A549 (cell line): ENCODE data around the gene CSTF3. TPM values are rescaled to one million over a fixed set of nuclear protein-coding genes. Genes with fewer than 3 reads are reported as not detected.

ENCODE experiments used
- ATAC-seq, 2 experiments: fragments of 200-7000 bp in 1 of 2; fragments of >200 bp in 1 of 2; cut with Nextera tagmentation in 1 of 2; cut with Tn5 transposase in 1 of 2; 3 replicates each; pipeline versions ENCODE4 v1.8.0 to v1.9.1; 2018 to 2020; ENCODE audit warnings: mild to moderate bottlenecking in 1 of 2, moderate library complexity in 1 of 2
- CTCF ChIA-PET: fragments of 300-600 bp; sonication (Branson Sonifier 250); formaldehyde crosslinking; extraction: SDS; loops from one replicate; lab custom pipeline; 2021; ENCODE audit warnings: antibody characterized with exemption, inconsistent platforms; lab: Yijun Ruan, JAX
- POLR2A ChIA-PET: fragments of 350-600 bp; formaldehyde crosslinking; extraction: SDS; loops from one replicate; lab custom pipeline; 2021; ENCODE audit warnings: antibody characterized with exemption, inconsistent platforms; lab: Yijun Ruan, JAX
- DNase-seq, 2 experiments: peaks; one replicate each; pipeline versions ENCODE4 v3.0.0 to v3.0.0-alpha.2; 2011 to 2016; ENCODE audit warnings: low read depth in 1 of 2, low spot score in 1 of 2
- FAIRE-seq: peaks from 2 replicates; lab custom pipeline; 2011; peaks lifted over from hg19 to GRCh38; lab: Jason Lieb, UNC
- H3K27ac ChIP-seq, 2 experiments: fragments of >200 bp; sonication (Bioruptor Twin); formaldehyde crosslinking; 3 replicates each; pipeline ENCODE4 v1.5.1; 2016 to 2017
- H3K4me1 ChIP-seq: fragments of >200 bp; sonication (Bioruptor Twin); formaldehyde crosslinking; 3 replicates; pipeline ENCODE4 v1.6.1; 2016
- H3K4me2 ChIP-seq: fragments of >200 bp; sonication (Bioruptor Twin); formaldehyde crosslinking; 3 replicates; pipeline ENCODE4 v1.6.1; 2016
- H3K4me3 ChIP-seq: fragments of >200 bp; sonication (Bioruptor Twin); formaldehyde crosslinking; 3 replicates; pipeline ENCODE4 v1.5.1; 2016
- H3K9me3 ChIP-seq: fragments of >200 bp; sonication (Bioruptor Twin); formaldehyde crosslinking; 3 replicates; pipeline ENCODE4 v1.6.1; 2016
- BHLHE40 ChIP-seq: IDR thresholded peaks from 2 replicates; pipeline ENCODE4 v1.6.1; 2012; ENCODE audit warnings: low read depth, low read length, inconsistent platforms
- CBX2 ChIP-seq: fragments of 200-600 bp; sonication (generic); IDR thresholded peaks from 2 replicates; pipeline ENCODE4 v1.6.1; 2016; ENCODE audit warnings: low read depth, mild to moderate bottlenecking, borderline replicate concordance
- CHD4 ChIP-seq: fragments of 200-600 bp; sonication (generic); IDR thresholded peaks from 2 replicates; pipeline ENCODE4 v1.6.1; 2016; ENCODE audit warnings: antibody characterized with exemption, mild to moderate bottlenecking, borderline replicate concordance
- EHF ChIP-seq: fragments of 250-450 bp; sonication (Bioruptor Pico); IDR thresholded peaks from 2 replicates; pipeline ENCODE4 v1.5.0; 2020; ENCODE audit warnings: mild to moderate bottlenecking
- EHMT2 ChIP-seq: fragments of 200-600 bp; sonication (generic); IDR thresholded peaks from 2 replicates; pipeline ENCODE4 v1.6.1; 2016; ENCODE audit warnings: antibody characterized with exemption, low read depth, mild to moderate bottlenecking, moderate library complexity
- FOSL2 ChIP-seq, 2 experiments: fragments of 450-650 bp in 1 of 2; fragments of >200 bp in 1 of 2; sonication (Bioruptor Twin) in 1 of 2; formaldehyde crosslinking; IDR thresholded peaks; 2 replicates each; pipeline versions ENCODE4 v1.5.0 to v1.6.1; 2016 to 2020; ENCODE audit warnings: mild to moderate bottlenecking in 1 of 2, moderate library complexity in 1 of 2
- HES2 ChIP-seq: fragments of >200 bp; sonication (Bioruptor Twin); formaldehyde crosslinking; IDR thresholded peaks from 2 replicates; pipeline ENCODE4 v1.6.1; 2016
- HEYL ChIP-seq: fragments of 250-450 bp; sonication (Bioruptor Pico); IDR thresholded peaks from 2 replicates; pipeline ENCODE4 v1.8.0; 2021; ENCODE audit warnings: mild to moderate bottlenecking, moderate library complexity
- HMGXB4 ChIP-seq: fragments of 250-450 bp; sonication (Bioruptor Pico); IDR thresholded peaks from 2 replicates; pipeline ENCODE4 v1.5.0; 2021; ENCODE audit warnings: mild to moderate bottlenecking, moderate library complexity, borderline replicate concordance
- MYC ChIP-seq: IDR thresholded peaks from 2 replicates; pipeline ENCODE4 v1.6.1; 2012; ENCODE audit warnings: mild to moderate bottlenecking, inconsistent platforms, low read length, improper control_type of control experiment, borderline replicate concordance
- NFE2L2 ChIP-seq: fragments of 150-350 bp; conservative IDR thresholded peaks from 2 replicates; pipeline ENCODE4 v1.6.1; 2014; ENCODE audit warnings: low read length
- NPAS2 ChIP-seq: fragments of 250-450 bp; sonication (Bioruptor Pico); IDR thresholded peaks from 2 replicates; pipeline ENCODE4 v1.8.0; 2022; ENCODE audit warnings: mild to moderate bottlenecking, moderate library complexity, borderline replicate concordance
- NR3C1 ChIP-seq: fragments of >200 bp; sonication (Bioruptor Twin); formaldehyde crosslinking; IDR thresholded peaks from 3 replicates; pipeline ENCODE4 v1.6.1; 2017
- POLR2A ChIP-seq: IDR thresholded peaks from 2 replicates; pipeline ENCODE4 v1.6.1; 2012; ENCODE audit warnings: mild to moderate bottlenecking, low read length
- POLR2AphosphoS2 ChIP-seq: conservative IDR thresholded peaks from 2 replicates; pipeline ENCODE4 v1.6.1; 2012; ENCODE audit warnings: low read length, improper control_type of control experiment, inconsistent platforms
- RNF2 ChIP-seq: fragments of 200-600 bp; sonication (generic); IDR thresholded peaks from 2 replicates; pipeline ENCODE4 v1.6.1; 2016; ENCODE audit warnings: low read depth, mild to moderate bottlenecking, antibody characterized with exemption, moderate library complexity, borderline replicate concordance
- SREBF2 ChIP-seq: fragments of 450-650 bp; IDR thresholded peaks from 2 replicates; pipeline ENCODE4 v1.6.1; 2014; ENCODE audit warnings: mild to moderate bottlenecking, moderate library complexity
- TFCP2L1 ChIP-seq: fragments of 250-450 bp; sonication (Bioruptor Pico); IDR thresholded peaks from 2 replicates; pipeline ENCODE4 v1.5.0; 2021; ENCODE audit warnings: mild to moderate bottlenecking
- TP53 ChIP-seq: fragments of 250-450 bp; sonication (Bioruptor Pico); IDR thresholded peaks from 2 replicates; pipeline ENCODE4 v1.5.0; 2021; ENCODE audit warnings: mild to moderate bottlenecking, moderate library complexity
- ZC3H11A ChIP-seq: fragments of 450-650 bp; IDR thresholded peaks from 2 replicates; pipeline ENCODE4 v1.6.1; 2014; ENCODE audit warnings: antibody characterized with exemption, mild to moderate bottlenecking
- ZSCAN20 ChIP-seq: fragments of 250-450 bp; sonication (Bioruptor Pico); IDR thresholded peaks from 2 replicates; pipeline ENCODE4 v1.8.0; 2022; ENCODE audit warnings: mild to moderate bottlenecking, moderate library complexity
- WGBS: methylation state at CpG from one replicate; pipeline ENCODE4 v1.1.6; 2017; ENCODE audit errors: missing lambda C conversion rate; 5-methylcytosine and 5-hydroxymethylcytosine counted together
- polyA plus RNA-seq, 4 experiments: library from polyadenylated mRNA; depleted of rRNA in 3 of 4; stranded (reverse); fragments of >200 nt; fragmentation: RNase III in 1 of 4; extraction: RNeasy Plus Mini Kit Qiagen cat#74134 plus additional on column Dnase treatment in 1 of 4; gene quantifications; 2 replicates in 3 of 4; 3 replicates in 1 of 4; pipeline ENCODE4 v1.2.3, GENCODE V29; 2011 to 2017
- TF ChIP-seq, protein P1 (sequence below): fragments of 250-450 bp; sonication (Bioruptor Pico); IDR thresholded peaks from 2 replicates; pipeline ENCODE4 v1.5.0; 2020; ENCODE audit warnings: low read depth, mild to moderate bottlenecking, moderate library complexity

Gene CSTF3
- polyA plus RNA-seq, 2 of the 4 experiments (the other 2 are of a cell fraction): 53.2 to 53.9 TPM

GRCh38 chr11:33063326-33063881, 97.9 kb downstream of the CSTF3 start:
- CTCF ChIA-PET: interaction anchor here (0.6 to 7.8 kb wide), 9 partner anchors 9 to 984 kb away, joined by 3 to 88 read pairs (median 7); partner anchors contain the start of gene TCP11L1
- no peak for FAIRE-seq
- 73% methylated on average over 3 of the region's 3 CpGs for WGBS
- Histone ChIP-seq H3K4me1 (peaks cover 68% of the 10 kb centered on the region), H3K4me3 (no peak overlapping the region), H3K9me3 (no peaks in the 10 kb centered on the region), H3K4me2 (0 out of 3 replicates have a peak overlapping the region, but pooled peaks have one; percentile 50), H3K27ac (peak overlapping the region; percentile 85 to 88)
- no peak for DNase-seq
- POLR2A ChIA-PET: interaction anchor here (0.6 to 4.2 kb wide), 2 partner anchors 24 to 202 kb away, joined by 3 to 34 read pairs; partner anchors contain the start of gene TCP11L1
- TF ChIP-seq ZSCAN20 (no peak), POLR2AphosphoS2 (no peak), MYC (no peak), CHD4 (no peak), EHMT2 (no peak), NPAS2 (CRISPR knock-in tag) (no peak), FOSL2 (IDR thresholded peaks at IDR 0.05) (no peak), FOSL2 (CRISPR knock-in tag; IDR thresholded peaks at IDR 0.05) (no peak), TFCP2L1 (CRISPR knock-in tag) (no peak), RNF2 (no peak), HES2 (no peak)
- TF ChIP-seq, protein P1, sequence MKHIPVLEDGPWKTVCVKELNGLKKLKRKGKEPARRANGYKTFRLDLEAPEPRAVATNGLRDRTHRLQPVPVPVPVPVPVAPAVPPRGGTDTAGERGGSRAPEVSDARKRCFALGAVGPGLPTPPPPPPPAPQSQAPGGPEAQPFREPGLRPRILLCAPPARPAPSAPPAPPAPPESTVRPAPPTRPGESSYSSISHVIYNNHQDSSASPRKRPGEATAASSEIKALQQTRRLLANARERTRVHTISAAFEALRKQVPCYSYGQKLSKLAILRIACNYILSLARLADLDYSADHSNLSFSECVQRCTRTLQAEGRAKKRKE (CRISPR knock-in tag): no peak
- no peak for ATAC-seq

GRCh38 chr11:33062137-33062536, 99.1 kb downstream of the CSTF3 start:
- WGBS: 37% methylated on average over 5 of the region's 5 CpGs
- no peak for ATAC-seq
- Histone ChIP-seq H3K4me1 (peaks cover 81% of the 10 kb centered on the region), H3K27ac (peak overlapping the region; percentile 85 to 88)
- CTCF ChIA-PET: interaction anchor here (0.8 to 2.5 kb wide), 8 partner anchors 7 to 169 kb away, joined by 3 to 13 read pairs (median 4); partner anchors contain the start of gene TCP11L1
- DNase-seq: peak in 1 of 2 experiments; percentile 37
- TF ChIP-seq SREBF2 (no peak), NR3C1 (no peak), HMGXB4 (CRISPR knock-in tag) (no peak), NFE2L2 (no peak), CBX2 (no peak), EHF (CRISPR knock-in tag) (no peak), BHLHE40 (no peak), EHMT2 (no peak), POLR2A (no peak), ZC3H11A (no peak), HEYL (CRISPR knock-in tag) (no peak), NPAS2 (CRISPR knock-in tag) (no peak), TFCP2L1 (CRISPR knock-in tag) (no peak), TP53 (CRISPR knock-in tag) (no peak)
- TF ChIP-seq, all 56 proteins: peak for 0
- Histone ChIP-seq H3K4me2 (peak overlapping the region; percentile 50), H3K4me3 (no peak overlapping the region), H3K9me3 (no peaks in the 10 kb centered on the region)
- no peak for FAIRE-seq
- POLR2A ChIA-PET: interaction anchor here (1.3 to 4.2 kb wide), 3 partner anchors 18 to 46 kb away, joined by 5 to 34 read pairs (median 7); partner anchors contain the start of gene TCP11L1
